Dedifferentiated amniotic fluid mesenchymal stem cell (primary cell): ENCODE data around the gene IRS2.

Source experiments
- DNase-seq: peaks from one replicate; pipeline ENCODE4 v3.0.0-alpha.2; 2016; ENCODE audit errors: extremely low spot score

IRS2 gene

DNA sequence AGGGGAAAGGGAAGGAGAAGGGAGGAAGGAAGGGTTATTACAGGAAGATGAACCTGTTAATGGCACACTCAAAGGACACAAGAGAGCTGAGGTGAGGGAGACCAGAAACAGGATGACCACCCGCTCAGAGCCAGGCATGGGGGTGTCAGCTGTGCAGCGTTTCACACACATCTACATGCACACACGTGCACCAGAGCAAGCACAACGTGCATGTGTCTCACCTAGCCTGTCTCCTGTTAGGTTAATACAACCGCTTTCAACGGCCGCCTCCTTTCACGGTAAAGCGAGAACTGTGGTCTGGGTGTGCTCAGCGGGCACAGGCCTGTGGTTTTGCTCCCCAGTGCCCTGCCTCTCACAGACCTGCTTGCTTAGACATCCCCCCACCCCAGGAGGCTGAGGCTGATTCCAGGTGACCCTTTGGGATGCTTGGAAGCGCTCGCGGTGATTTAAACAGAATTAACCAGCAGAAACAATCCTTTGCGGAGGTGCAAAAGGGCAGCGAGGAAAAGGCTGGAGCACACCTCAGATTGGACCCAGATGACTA is 27.4 kb downstream of the IRS2 start:
- DNase-seq, result no peak

GRCh38 chr13:109756778-109757177 is 29.6 kb downstream of the IRS2 start:
- no peak for DNase-seq

DNA sequence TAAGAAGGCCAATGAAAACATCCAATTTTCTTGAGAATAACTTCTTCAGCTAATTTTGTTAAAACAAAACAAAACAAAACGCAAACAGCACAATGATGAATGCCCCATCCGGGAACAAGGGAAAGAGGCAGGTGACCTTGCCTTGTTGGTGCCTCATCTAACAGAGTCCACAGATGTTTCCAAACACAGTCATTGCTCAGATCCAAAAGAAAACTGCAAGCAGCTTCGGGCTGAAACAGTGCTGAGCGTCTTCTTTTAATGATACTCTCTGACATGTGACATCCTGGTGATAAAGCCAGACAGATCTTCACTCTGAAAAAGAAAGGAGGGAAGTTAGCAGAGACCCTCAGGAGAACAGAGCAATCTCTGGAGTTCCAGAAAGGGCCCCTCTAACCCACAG is 30.4 kb downstream of the IRS2 start:
- no peak for DNase-seq

- no peak for DNase-seq
Measured at GRCh38 chr13:109755551-109755950, 30.8 kb downstream of the IRS2 start.

DNA sequence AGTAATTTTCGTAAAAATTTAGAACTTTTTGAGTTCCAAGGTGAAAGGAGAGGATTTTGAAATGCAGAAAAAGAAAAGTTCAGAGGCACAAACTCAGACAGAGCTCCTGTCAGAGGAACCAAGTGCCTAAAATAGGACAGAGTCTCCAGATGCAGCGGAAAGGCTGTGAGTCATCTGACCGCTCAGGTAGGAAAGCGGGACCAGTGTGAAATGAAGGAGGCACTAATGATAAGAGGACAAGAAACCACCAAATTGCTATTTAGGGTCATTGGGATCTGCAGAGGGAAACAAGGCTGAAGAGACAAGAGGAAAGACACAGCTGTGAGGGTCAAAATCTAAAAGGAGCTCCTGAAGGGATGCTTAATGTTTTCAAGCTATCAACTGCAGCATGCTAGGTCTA is 34.9 kb downstream of the IRS2 start:
- no peak for DNase-seq

DNA sequence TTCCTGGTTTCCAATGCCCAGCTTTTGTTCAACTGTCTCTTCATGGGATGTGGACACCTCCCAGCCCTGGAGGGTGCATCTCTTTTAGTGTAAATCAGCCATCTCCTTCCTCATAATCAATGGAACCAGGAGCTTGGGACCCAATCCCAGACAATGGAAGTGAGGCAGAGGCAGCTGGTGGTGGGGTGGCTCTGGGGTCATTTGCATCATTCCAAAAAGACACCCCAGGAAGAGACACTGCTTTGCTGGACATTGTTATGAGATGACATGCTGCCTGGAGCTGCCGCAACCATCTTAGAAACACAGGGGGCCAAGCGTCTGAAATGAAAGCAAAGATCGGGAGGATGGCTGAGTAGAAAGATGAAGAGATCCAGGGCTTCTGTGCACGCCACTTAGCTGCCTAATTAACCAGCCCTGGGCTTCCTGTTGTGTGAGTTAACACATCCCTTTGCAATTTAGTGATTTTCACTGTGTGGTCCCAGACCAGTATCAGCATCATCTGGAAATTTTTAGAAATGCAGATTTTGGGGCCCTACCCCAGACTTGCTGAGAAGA is 36.1 kb downstream of the IRS2 start:
- no peak for DNase-seq

DNA sequence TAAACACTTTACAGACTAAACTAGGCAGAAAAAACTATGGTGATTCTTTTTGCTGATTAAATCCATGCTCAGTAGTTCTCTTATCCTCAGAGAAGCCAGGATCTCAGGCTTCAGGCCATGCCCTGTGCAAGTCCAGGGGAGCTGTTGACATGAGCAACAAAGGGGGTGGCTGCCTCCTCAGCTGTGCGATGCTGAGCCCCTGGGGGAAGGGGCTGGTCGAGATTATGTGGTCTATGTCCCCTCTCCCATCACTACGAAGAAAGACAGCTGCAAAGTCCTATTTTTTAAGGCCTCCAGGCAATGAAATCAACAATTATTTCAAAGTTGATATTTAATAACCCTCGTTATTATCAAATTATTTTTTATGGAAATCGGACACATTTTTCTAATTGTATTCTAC is 37.0 kb downstream of the IRS2 start:
- DNase-seq, result no peak

DNA sequence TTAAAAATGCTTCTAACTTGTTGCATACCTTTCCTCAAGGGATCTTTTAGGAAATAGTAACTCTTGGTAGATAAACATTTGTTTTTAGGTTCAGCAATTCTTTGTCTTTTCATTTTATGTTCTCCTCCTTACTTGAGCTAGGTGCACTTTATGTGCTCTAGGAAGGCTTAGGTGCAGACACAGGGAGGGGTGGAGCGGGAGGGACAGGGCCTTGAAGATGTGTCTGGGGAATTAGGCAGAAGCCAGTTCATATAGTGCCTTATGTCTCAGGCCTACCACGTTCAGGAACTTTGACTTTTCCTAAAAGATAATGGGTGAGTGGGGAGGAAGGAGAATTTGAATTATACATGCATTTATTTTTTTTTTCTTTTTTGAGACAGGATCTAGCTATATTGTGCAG is 37.7 kb downstream of the IRS2 start:
- DNase-seq, result no peak

GRCh38 chr13:109747524-109747923 is 38.9 kb downstream of the IRS2 start:
- no peak for DNase-seq

- no peak for DNase-seq
Measured at GRCh38 chr13:109746364-109746763, 40.0 kb downstream of the IRS2 start.

- DNase-seq, result no peak
Measured at GRCh38 chr13:109745702-109746101, 40.7 kb downstream of the IRS2 start.

DNA sequence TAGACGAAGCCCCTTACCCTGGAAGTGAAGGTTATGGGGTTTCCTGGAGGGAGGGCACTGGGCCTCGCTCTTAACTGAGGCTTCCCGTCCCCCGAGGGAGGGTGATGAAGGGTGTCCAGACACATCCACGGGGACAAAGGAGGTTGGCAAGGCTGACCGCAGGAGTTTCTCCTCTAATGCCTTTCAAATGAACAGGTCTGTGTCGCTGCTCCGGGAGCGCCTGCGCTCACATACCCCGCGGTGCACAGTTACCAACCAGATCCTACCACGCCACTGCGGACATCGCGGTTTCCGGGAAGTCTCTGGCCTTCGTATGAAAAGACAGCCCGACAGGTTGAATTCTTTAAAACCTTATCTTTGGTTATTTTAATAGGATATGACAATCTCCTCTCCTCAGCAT is 41.3 kb downstream of the IRS2 start:
- no peak for DNase-seq

GRCh38 chr13:109744512-109745051 is 41.8 kb downstream of the IRS2 start:
- no peak for DNase-seq

DNA sequence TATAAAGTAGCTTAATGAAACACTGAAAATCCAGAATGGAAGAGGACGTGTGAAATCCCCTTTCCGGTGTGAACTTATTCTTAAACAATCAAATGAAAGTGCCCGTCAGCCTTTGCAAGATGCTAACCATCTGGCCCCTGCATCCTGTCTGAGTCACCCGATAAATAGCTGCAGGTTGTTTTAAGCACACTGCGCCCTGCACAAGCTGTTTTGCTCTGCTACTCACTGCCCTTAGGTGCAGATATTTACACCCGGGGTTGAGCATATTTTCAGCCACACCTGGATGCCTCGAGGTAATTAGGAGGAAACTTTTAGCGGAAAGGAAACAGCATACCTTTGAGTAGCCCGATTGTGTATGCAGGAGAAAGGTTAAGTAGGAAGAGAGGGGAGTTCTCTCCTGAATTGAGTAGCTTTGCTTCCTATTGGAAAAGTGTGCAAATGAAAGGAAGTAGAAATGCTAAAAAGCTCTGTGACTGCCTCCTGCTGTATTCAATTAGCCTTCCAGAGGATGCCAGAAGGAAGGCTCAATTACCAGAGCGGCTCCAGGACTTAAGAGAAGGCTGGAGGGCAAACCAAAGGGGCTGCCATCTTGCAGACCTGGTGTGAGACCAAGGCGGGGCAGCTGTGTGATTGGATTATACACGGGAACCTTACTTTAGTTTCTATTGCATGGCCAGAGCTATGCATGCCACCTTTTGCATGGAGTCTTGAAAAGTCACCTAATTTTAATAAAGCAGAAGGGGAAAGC is 42.5 kb downstream of the IRS2 start:
- peak; percentile 24 for DNase-seq

GRCh38 chr13:109741966-109742365 is 44.4 kb downstream of the IRS2 start:
- no peak for DNase-seq

GRCh38 chr13:109740721-109741120 is 45.7 kb downstream of the IRS2 start:
- DNase-seq, result no peak

- no peak for DNase-seq
Measured at GRCh38 chr13:109740121-109740520, 46.3 kb downstream of the IRS2 start.

GRCh38 chr13:109738298-109738746 is 48.1 kb downstream of the IRS2 start:
- DNase-seq, result no peak

DNA sequence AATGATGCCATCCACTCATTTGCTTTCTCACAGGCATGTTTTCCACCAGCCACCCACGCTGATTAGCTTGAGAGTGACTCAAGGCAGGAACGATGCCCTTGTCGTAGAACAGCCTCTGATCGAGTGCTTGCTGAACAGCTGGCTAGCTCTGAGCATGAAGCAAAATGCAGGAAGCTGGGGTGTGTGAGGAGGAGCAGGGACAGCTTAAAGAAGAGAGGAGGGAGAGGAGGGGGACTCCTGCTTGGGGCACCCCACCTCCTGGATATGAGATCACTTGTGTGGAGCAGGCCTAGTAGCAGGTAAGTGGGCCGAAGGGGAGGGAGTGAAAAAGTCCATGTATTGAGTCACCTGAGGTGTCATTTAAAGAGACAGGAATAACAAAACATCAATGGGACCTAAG is 48.8 kb downstream of the IRS2 start:
- no peak for DNase-seq

DNA sequence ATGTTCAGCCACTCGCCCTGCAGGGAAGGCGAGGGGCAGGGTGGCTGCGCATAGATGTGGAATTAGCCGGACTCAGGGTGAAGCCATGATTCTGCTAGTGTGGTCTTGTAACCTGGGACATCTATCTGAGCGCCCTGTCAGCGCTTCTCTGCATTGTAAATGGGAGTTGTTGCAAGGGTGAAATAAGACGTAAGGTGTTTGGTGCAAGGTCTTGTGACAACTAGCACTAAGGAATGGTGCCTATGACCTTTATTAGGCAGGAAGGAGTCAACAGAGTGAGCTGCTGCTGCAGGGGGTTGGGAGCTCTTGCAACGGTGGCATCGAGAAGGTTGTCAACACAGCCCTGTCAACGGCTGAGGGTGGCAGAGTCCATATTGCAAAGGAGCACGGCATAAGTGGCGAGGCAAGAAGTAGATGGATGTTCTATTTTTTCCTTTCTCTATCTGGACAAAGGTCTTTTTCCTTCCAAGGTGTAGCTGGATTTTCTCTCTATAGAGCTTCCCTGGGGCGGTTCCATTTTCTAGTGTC is 49.3 kb downstream of the IRS2 start:
- DNase-seq, result no peak

DNA sequence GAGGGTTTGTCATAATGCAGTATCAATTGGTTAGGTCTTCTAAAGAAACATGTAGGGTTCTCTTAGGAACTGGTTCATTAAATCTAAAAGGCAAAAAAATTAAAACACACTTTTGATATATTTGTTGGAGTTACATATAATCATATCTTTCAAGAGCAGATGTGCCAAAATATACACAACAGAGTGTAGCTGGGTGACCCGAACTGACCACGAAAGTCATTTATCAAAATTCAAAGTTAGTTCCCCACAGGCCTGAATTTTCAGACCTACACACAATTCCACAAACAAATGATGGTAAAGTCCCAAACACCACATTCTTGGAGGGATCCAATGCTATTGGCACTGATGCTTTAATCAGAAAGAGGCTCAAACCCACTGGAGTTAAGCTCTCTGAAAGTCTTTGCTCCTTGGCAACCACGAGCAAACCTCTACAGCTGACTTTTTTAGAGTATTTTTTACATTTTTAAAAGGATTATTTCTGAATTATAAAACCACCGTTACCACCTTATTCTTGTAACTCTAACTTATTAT is 50.9 kb downstream of the IRS2 start:
- DNase-seq, result no peak

- no peak for DNase-seq
Measured at GRCh38 chr13:109734002-109734785, 52.2 kb downstream of the IRS2 start.
